Measurements from ENCODE around the gene SYT4.

DNA sequence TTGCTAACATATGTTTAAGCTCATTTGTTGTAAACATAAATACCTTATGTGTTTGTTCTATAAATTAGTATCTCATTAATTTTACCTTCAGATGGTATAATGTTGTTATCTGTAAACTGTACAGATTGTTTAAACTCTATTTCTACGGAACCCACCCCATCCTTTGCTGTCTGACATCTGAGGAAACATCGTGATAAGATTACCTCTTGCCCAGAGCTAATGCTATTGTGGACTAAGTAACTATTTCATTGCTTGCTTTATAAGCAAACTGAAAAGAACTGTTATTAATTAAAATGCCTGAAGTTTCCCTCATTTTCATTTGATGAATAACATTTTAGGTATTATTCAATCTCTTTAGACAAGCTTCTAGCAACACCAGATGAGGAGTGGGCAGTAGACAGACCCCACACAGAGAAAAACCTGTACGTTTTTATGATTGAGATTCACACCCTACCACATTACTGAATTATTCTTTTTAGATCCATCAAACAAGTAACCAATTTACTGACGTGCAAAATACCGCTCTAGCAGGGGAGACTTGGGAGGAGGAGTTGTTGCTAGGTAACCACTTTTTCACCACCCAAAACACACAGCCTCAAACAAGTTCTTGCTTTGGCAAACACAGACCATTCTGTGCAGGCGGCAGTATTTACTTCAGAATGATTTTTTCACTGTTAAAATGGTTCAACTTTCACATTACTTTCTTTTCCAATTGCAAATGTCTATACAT, 1.9 kb upstream of the SYT4 start:
- no peak for TF ChIP-seq ZC3H11A (IDR thresholded peaks at IDR 0.05; ENCODE audit: low read depth, low read length)
- no peak for TF ChIP-seq BRCA1 (IDR thresholded peaks at IDR 0.05)
- no peak for TF ChIP-seq BRCA1 (CRISPR knock-in tag; IDR thresholded peaks at IDR 0.05)
- TF ChIP-seq RB1 (IDR thresholded peaks at IDR 0.05; ENCODE audit: low read depth) = no peak
- TF ChIP-seq, protein P1, sequence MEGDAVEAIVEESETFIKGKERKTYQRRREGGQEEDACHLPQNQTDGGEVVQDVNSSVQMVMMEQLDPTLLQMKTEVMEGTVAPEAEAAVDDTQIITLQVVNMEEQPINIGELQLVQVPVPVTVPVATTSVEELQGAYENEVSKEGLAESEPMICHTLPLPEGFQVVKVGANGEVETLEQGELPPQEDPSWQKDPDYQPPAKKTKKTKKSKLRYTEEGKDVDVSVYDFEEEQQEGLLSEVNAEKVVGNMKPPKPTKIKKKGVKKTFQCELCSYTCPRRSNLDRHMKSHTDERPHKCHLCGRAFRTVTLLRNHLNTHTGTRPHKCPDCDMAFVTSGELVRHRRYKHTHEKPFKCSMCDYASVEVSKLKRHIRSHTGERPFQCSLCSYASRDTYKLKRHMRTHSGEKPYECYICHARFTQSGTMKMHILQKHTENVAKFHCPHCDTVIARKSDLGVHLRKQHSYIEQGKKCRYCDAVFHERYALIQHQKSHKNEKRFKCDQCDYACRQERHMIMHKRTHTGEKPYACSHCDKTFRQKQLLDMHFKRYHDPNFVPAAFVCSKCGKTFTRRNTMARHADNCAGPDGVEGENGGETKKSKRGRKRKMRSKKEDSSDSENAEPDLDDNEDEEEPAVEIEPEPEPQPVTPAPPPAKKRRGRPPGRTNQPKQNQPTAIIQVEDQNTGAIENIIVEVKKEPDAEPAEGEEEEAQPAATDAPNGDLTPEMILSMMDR (IDR thresholded peaks at IDR 0.05 in 2 of 3, conservative IDR thresholded peaks at IDR 0.05 in 1 of 3; ENCODE audit: insufficient read depth in 2 of 3, low read depth in 1 of 3, low read length in 3 of 3) = no peak
- TF ChIP-seq ZBTB8A (IDR thresholded peaks at IDR 0.05; ENCODE audit: partially characterized antibody) = no peak
- no peak for TF ChIP-seq EP300 (IDR thresholded peaks at IDR 0.05; ENCODE audit: low read length)
- no peak for TF ChIP-seq CEBPB (tag; IDR thresholded peaks at IDR 0.05)
- TF ChIP-seq MAZ (CRISPR knock-in tag; conservative IDR thresholded peaks at IDR 0.05 in 1 of 2, IDR thresholded peaks at IDR 0.05 in 1 of 2) = no peak
- TF ChIP-seq, protein P2, sequence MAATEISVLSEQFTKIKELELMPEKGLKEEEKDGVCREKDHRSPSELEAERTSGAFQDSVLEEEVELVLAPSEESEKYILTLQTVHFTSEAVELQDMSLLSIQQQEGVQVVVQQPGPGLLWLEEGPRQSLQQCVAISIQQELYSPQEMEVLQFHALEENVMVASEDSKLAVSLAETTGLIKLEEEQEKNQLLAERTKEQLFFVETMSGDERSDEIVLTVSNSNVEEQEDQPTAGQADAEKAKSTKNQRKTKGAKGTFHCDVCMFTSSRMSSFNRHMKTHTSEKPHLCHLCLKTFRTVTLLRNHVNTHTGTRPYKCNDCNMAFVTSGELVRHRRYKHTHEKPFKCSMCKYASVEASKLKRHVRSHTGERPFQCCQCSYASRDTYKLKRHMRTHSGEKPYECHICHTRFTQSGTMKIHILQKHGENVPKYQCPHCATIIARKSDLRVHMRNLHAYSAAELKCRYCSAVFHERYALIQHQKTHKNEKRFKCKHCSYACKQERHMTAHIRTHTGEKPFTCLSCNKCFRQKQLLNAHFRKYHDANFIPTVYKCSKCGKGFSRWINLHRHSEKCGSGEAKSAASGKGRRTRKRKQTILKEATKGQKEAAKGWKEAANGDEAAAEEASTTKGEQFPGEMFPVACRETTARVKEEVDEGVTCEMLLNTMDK (IDR thresholded peaks at IDR 0.05; ENCODE audit: borderline replicate concordance, insufficient read depth, low read depth, low read length, poor library complexity, severe bottlenecking) = no peak
- TF ChIP-seq CREB1 (IDR thresholded peaks at IDR 0.05) = no peak
- no peak for TF ChIP-seq CREB1 (CRISPR knock-in tag; IDR thresholded peaks at IDR 0.05)
- TF ChIP-seq JUND (IDR thresholded peaks at IDR 0.05; ENCODE audit: borderline replicate concordance, low read depth, low read length) = no peak
- TF ChIP-seq JUND (tag; IDR thresholded peaks at IDR 0.05; ENCODE audit: borderline replicate concordance, low read depth, low read length) = no peak
- no peak for TF ChIP-seq FOXK2 (conservative IDR thresholded peaks at IDR 0.05 in 1 of 2, IDR thresholded peaks at IDR 0.05 in 1 of 2; ENCODE audit: low read depth in 2 of 2)
- no peak for TF ChIP-seq EZH2 (IDR thresholded peaks at IDR 0.05; ENCODE audit: borderline replicate concordance, low read depth, low read length)
